Left cardiac atrium (tissue), 4 donors: ENCODE results near the gene PTPDC1. TPM values are rescaled to one million over a fixed set of nuclear protein-coding genes. Genes with fewer than 3 reads are reported as not detected.

Experiments used
- ATAC-seq, 2 donors: fragments of 200-7000 bp; cut with Tn5 transposase; one replicate each; pipeline ENCODE4 v1.9.1; 2020; ENCODE audit warnings: mild to moderate bottlenecking in 2 of 2, moderate library complexity in 2 of 2
- DNase-seq: peaks from one replicate; pipeline ENCODE4 v3.0.0-alpha.2; 2020
- intact Hi-C, 2 donors: fragments of 100-400 bp; cut with DNase I; formaldehyde crosslinking; loops; one replicate each; pipeline versions ENCODE4 v1.14.1 to v1.15.1; 2022 to 2023
- long read RNA-seq: library from polyadenylated mRNA; unstranded; transcript quantifications from one replicate; pipeline ENCODE4 v2.0.0, GENCODE V29; 2021
- total RNA-seq, 2 donors: library from RNA; stranded (reverse); fragmentation: NEBNext Ultra II Directional; extraction: Animal tissue kit (Norgen Biotek cat#: 25700); gene quantifications; one replicate each; pipeline ENCODE4 v1.2.1, GENCODE V29; 2021
- donor health status: DM: no; HTN: yes; CAD: no.
- donor health status: DM: no; HTN: yes; CAD: no; lungs with severe emphysema.
- donor health status: DM: yes; HTN: yes; CAD: no.
- donor health status: Dilated cardiomyopathy.

The PTPDC1 gene, protein sequence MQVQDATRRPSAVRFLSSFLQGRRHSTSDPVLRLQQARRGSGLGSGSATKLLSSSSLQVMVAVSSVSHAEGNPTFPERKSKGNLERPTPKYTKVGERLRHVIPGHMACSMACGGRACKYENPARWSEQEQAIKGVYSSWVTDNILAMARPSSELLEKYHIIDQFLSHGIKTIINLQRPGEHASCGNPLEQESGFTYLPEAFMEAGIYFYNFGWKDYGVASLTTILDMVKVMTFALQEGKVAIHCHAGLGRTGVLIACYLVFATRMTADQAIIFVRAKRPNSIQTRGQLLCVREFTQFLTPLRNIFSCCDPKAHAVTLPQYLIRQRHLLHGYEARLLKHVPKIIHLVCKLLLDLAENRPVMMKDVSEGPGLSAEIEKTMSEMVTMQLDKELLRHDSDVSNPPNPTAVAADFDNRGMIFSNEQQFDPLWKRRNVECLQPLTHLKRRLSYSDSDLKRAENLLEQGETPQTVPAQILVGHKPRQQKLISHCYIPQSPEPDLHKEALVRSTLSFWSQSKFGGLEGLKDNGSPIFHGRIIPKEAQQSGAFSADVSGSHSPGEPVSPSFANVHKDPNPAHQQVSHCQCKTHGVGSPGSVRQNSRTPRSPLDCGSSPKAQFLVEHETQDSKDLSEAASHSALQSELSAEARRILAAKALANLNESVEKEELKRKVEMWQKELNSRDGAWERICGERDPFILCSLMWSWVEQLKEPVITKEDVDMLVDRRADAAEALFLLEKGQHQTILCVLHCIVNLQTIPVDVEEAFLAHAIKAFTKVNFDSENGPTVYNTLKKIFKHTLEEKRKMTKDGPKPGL
- 10 to 100 TPM in 1 of 2 donors, 1 to 10 TPM in 1; 9.2 to 15.6 TPM for total RNA-seq
- long read RNA-seq, full-length matches to known transcripts: 3 of 7 reads
- long read RNA-seq, partial matches to known transcripts: 1 of 7 reads
- long read RNA-seq, other reads (novel, unspliced or antisense): 3 of 7 reads

DNA sequence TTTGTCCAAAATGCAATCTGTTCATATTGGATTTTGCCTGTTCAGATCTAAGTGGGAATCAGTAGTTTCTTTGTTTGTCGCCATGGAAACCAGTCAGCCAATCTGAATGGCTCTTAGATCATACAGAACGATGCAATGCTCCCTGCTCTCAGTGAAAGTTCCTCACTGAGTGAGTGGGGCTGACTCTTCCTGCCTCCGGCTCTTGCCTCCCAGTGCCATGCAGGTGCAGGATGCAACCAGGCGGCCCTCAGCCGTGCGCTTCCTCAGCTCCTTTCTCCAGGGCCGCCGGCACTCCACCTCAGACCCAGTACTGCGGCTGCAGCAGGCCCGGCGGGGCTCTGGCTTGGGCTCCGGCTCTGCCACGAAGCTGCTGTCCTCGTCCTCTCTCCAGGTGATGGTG, at the start of gene PTPDC1:
TSS of gene PTPDC1 (plus strand) at position 151 of the 400 bp plus-strand sequence. CDS start at position 218, 67 bp downstream.
- intact Hi-C loops: no loop called here
- ATAC-seq (peak in 1 of 2 donors; percentile 80), DNase-seq (no peak)

DNA sequence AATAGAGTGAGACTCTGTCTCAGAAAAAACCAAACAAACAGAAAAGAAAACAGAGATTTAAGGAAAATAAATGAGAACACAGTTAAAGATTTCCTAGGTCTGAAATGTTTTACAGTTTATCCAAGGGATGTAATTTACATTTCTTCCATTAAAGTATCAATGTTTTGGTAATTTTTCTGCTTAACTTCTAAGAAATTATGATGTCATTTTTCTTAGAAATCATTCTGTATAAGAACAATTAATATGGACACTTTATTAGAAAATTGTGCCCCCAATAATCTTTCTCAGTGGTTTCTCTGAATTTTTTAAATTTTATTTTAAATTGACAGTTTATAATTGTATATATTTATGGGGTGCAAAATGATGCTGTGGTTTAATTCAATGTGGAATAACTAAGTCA, 49.8 kb upstream of the PTPDC1 start:
- DNase-seq (no peak), ATAC-seq (no peak)
- intact Hi-C loops: no loop called here

DNA sequence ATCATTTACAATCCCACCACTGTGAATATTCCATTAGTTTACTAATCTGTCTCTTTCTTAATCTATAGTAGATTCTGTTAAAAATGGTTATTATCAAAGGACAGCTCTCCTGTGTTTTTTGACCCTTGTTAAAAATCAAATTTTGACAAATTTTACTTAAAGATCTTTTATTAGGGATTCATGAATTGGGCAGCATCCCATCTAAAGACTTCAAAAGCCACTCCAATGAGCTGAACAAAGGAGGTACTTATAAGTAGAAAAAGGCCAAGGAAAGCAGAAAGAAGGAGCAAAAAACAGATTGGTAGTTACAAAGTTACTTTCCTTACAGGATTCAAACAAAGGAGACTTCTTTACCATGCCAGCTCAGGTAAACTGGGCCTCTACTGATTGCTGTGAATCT, 44.5 kb upstream of the PTPDC1 start:
- no peak for DNase-seq
- intact Hi-C loops: no loop called here
- ATAC-seq: no peak

DNA sequence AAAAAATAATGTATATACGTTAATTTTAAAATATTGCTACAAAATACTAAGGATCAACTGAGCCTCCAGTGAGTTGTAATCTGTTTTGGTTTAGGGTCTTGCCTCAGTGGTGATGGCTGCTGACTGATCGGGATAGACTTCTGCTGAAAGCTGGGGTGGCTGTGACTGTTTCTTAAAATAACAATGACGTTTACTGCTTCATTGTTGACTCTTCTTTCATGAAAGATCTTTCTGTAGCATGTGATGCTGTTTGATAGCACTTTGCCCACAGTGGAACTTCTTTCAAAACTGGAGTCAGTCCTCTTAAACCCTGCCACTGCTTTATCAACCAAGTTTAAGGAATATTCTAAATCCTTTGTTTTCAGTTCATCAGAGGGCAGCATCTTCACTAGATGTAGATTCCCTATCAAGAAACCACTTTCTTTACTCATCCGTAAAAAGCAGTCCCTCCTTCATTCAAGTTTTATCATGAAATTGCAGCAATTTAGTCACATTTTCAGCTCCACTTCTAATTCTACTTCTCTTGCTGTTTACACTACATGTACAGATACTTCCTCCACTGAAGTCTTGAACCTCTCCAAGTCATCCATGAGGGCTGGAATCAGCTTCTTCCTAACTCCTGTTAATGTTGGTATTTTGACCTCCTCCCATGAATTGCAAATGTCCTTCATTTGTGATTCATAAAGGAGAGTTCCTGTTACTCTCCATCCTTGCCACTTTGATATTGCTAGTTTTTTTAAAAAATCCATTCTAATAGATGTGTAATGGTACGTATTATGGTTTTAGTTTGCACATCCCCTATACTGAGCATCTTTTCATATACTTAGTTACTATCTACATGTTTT, 41.5 kb upstream of the PTPDC1 start:
- intact Hi-C loops: no loop called here
- ATAC-seq: peak in 1 of 2 donors; percentile 49
- DNase-seq: no peak

DNA sequence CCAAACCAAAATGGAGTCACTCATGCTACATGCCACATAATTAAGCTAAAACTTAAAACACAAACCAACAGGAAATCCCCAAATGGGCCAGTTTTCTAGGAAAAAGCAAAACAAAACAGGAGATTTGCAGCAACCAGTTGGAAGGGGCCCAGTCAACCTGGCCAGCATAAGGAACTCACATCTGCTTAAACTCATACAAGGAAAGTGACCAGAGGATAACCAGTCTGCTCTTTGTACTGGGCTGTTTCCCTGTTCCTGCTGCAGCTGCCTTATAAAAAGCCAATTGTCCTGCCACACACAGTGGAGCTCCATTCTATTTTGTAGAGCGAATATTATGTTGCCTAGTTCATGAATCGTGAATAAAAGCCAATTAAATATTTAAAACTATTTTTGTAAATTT, 29.5 kb upstream of the PTPDC1 start:
- DNase-seq (no peak), ATAC-seq (peak in 1 of 2 donors; percentile 45)
- intact Hi-C loops: no loop called here

DNA sequence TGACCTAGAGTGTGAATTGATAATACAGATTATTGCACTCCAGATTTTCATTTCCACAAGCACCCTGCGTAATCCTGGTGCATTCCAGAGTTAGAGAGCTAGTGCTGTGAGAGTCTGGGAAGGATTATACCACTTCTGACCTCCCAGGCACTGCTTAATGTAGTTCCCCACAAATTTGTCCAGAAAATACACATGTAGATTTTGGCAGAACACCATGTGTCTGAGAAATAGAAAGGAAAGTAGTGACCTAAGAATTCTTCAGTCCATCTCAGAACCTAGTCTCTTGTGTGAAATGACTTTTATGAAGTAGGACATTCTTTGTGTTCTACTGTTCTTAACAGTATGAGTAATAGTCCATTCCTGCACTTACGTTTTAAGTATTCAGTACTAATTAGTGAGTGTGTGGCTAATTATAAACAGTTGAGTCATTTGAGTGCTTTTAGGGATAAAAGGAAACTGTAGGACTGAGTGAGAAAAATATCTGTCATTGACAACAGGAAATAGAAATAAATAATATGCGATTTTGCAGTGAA, 27.8 kb upstream of the PTPDC1 start:
- intact Hi-C loops: no loop called here
- peak; percentile 68 to 94 for ATAC-seq
- DNase-seq: no peak

DNA sequence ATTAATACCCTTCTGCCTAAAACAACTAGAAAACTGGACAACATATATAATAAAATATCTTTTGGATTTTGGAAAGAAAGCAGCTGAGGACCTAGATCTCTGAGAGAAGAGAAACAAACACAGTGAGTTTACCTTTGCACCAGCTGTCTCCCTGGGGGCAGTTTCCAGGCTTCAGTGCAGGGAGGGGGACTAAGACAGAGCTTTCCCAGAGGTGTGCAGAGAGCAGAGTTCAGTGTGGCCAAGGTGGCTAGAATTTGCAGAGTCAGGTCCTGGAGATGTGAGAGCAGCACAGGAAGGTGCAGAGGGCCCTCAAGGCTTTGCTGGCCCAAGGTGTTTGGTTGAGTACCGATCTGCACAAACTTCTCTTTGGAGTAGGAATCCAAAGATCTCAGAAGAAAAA, 26.3 kb upstream of the PTPDC1 start:
- ATAC-seq (no peak), DNase-seq (no peak)
- intact Hi-C loops: no loop called here

DNA sequence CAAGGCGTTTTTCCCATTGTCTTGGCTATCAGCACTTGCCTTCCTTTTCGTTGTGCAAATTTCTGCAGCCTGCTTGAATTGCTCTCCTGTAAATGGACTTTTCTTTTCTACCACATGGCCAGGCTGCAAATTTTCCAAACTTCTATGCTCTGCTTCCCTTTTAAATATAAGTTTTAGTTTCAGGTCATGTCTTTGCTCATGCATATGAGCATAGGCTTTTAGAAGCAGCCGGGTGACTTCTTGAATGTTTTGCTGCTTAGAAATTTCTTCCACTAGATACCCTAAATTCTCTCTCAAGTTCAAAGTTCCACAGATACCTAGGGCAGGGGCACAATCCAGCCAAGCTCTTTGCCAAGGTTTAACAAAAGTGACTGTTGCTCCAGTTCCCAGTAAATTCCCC, 22.4 kb upstream of the PTPDC1 start:
- intact Hi-C loops: no loop called here
- no peak for DNase-seq
- no peak for ATAC-seq

DNA sequence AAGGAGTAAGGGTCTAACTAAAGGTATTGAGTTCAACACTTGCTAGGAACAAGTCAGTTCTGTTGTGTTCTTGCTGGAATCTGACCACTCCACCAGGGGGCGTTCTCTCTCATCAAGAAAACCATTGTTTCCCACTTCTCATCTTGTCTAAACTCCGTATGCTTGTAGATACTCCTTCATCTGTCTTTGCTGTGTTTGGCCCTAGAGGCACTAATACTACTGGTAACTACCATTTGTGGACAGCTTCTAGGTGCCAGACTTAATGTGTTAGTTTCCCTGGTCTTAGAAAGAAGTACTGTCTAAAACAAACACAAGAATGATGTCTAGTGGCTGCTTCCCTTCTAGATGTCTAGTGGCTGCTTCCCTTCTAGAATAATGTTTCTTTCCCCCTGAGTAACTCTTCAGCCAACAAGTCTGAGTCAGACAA, 18.7 kb upstream of the PTPDC1 start:
- ATAC-seq: peak; percentile 77 to 87
- DNase-seq: peak; percentile 79
- intact Hi-C loops: loop anchor here (1.0 to 5.0 kb wide), 2 partner anchors 147 to 148 kb away; no protein-coding TSS in a partner anchor

DNA sequence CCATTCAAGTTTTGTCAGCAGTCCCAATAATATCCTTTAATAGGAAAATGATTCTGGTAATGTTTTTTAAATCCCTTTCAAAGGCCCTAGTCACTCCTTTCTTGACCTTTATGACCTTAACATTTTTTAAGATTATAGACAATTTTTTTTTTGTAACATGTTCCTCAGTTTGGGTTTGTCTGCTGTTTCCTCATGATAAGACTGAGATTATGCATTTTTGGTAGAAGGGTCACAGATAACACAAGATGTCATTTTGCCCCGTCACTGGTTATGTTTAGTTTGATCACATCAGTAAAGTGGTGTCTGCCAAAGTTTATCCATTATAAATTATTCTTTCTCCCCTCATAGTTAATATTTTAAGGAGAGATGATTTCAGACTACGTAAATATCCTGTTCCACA, 16.0 kb upstream of the PTPDC1 start:
- intact Hi-C loops: loop anchor here in 1 of 2 donors (5.0 kb wide), 1 partner anchor 144 kb away; no protein-coding TSS in a partner anchor
- DNase-seq (no peak), ATAC-seq (no peak)

DNA sequence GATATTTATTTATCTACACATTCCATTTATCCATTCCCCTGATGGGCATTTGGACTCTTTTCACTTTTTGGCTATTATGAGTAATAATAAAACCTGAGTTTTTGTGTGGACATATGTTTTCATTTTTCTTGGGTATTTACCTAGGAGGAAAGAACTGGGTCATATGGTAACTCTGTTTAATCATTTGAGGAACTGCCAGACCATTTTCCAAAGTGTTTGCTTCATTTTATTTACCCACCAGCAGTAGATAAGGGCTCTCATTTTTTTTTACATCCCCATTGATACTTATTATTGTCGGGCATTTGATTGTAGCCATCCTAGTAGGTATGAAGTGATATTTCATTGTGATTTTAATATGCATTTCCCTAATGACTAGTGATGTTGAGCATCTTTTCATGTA, 7.7 kb upstream of the PTPDC1 start:
- ATAC-seq (no peak), DNase-seq (no peak)
- intact Hi-C loops: no loop called here

DNA sequence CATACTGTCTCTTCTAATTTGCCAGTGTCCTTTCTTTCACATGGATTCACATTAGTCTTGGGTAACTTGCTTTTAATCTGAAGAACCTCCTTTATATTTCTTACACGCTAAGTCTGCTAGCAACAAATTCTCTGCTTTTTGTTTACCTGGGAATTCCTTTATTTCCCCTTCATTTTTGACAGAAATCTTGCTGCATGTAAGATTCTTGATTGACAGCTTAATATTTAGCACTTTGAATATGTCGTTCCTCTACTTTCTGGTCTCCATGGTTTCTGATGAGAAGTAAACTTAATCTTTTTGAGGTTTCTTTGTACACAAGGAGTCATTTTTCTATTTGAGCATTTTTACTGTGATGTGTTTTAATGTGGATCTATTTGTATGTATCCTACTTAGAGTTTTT, 6.2 kb upstream of the PTPDC1 start:
- no peak for ATAC-seq
- DNase-seq: no peak
- intact Hi-C loops: no loop called here

DNA sequence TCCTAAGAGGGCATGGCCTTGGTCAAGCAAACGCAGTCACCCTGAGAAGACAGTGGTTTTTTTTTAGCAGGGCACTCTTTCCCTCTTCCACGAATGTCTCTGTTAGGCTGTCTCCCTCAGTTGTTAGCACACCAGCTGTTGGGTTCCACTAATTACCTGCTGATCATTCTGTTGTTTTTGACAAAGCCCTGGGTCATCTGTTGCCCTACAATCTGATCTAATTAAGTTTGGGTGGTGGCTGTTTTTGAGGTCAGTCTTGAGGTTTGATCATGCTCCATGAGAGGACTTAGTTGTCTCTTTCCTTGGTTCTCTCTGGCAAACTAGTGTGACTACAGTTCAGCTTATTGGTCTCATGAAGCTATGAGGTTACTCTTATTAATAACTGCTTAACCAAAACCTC, 5.0 kb upstream of the PTPDC1 start:
- intact Hi-C loops: no loop called here
- DNase-seq (no peak), ATAC-seq (no peak)

DNA sequence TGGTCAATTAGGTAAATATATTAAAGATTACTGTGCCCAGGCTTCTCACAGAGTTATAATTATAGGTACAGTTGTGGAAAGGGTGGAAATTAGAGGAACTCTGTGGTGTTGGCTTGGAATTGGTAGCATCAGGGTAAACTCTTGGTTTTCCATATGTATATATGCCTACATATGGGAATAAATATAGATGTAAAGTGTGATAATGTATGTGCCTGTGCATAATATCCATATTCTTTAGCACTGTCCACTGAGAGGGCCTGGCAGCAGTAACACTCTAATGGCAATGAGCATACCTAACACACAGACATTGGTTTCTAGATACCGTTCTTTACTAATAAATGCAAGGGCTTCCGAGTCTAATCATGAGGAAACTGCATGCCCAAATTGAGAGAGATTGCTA, 4.0 kb upstream of the PTPDC1 start:
- ATAC-seq (no peak), DNase-seq (no peak)
- intact Hi-C loops: no loop called here

DNA sequence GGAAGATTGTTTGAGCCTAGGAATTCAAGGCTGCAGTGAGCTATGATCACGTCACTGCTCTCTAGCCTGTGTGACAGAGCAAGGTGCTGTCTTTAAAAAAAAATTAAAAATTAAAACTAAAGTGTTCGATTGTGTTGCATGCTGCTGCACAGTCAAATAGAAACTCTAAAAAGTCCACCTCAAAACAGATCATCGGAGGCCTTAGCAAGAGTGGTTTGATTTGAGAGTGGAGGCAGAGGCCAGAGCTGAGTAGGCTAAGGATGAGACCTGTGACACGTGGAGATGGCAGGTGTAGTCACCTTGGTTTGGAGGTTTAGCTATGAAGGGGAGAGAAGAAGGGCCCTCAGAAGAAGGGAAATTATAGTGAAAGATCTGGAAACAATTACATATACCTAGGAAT, 2.8 kb upstream of the PTPDC1 start:
- DNase-seq (no peak), ATAC-seq (no peak)
- intact Hi-C loops: no loop called here

DNA sequence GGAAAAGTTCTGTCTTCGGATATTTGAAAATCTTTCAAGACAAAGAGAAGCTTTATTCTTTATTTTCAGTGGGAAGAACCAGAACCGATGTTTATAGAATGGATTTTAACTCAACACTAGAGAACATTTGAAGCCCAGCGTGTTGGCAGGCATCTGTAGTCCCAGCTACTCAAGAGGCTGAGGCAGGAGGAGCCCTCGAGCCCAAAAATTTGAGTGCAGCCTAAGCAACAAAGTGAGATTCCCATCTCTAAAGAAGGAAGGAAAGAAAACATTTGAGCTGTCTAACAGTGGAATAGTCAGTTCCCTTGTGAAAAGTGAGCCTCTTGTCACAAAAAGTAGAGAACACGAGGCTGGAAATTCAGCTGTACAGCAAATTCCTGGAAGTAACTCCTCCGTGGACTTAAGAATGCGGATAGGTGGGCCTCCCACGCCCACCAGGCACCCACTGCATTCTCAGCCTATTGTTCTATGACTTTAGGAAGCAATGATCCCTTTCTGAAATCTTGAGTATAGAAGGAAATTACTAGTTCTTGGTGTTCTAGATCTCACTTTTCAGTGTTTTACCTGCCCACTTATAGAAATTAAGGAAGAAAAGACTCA, 2.3 kb upstream of the PTPDC1 start:
- intact Hi-C loops: no loop called here

DNA sequence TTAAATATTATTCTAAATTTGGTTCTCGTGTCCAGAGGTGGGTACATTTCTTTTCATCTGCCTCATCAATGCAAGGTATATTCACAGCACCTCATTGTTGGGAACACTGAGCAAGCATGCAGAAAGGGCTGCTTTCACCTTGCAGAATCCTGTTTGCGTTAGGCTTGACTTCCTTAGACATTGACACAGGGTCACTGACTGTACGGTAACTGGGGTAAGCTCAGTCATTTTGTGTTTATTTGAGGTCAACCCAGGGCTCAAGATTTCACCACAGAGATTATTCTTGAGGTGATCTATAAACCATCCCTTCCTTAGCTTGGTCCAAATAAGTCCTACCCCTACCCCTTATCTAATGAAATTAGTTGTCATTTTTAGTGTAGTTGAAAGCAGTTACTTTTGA, 1.7 kb upstream of the PTPDC1 start:
- ATAC-seq (no peak), DNase-seq (no peak)
- intact Hi-C loops: no loop called here

More for the DNA sequence above, 2.3 kb upstream of the PTPDC1 start:
- ATAC-seq (no peak), DNase-seq (no peak)

DNA sequence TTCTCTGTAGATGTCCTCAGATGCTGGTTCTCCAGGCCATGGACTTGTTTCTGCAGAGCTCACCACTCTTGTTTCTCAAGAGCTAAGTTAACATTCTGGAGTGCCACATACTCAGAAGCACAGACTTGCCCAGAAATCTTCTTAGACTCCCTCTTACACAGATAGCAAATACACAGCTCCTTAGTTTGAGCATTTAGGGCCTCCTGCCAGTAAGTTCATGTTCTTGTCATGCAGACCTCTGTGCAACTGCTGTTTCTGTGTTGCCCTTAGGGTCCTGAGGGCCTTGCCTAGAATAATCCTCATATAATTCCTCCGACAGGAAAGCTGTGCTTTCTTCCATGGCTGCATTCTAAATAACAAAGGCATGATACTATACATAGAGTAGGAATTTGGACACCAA, 1.3 kb upstream of the PTPDC1 start:
- DNase-seq (no peak), ATAC-seq (peak; percentile 28 to 59)
- intact Hi-C loops: no loop called here

DNA sequence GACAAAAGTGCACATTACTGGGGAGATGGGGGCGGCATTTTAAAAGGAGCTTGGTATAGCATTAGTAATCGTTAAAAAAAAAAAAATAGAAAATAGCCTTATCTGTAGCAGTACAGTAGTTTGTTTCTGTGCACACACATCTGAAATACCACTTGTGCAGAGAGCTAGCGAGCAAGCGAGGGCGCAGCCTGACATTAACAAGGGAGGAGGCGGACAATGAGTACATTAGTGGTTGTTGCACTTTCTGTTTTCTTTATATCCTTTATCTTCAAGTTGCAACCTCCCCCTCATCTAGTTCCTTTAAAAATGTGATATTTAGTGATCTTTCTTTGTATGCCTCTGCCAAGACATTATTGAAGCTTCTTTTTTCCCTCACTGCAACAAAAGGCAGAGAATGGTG, 880 bp upstream of the PTPDC1 start:
- ATAC-seq (peak in 1 of 2 donors; percentile 67), DNase-seq (no peak)
- intact Hi-C loops: no loop called here
